LNCAP (cell line): Measurements from ENCODE around the gene PPP6C.

Experiments used
- CTCF ChIP-seq: fragments of 450-650 bp; IDR thresholded peaks from 2 replicates; pipeline ENCODE4 v1.5.1; 2017; ENCODE audit warnings: mild to moderate bottlenecking

The PPP6C gene

GRCh38 chr9:125161284-125161918, 28.2 kb downstream of the PPP6C start:
- TF ChIP-seq CTCF, result no peak

- no peak for TF ChIP-seq CTCF
These were observed 28.9 kb downstream of the PPP6C start for GRCh38 chr9:125160750-125161149.

GRCh38 chr9:125156551-125156950, 33.1 kb downstream of the PPP6C start:
- TF ChIP-seq CTCF, result no peak

- TF ChIP-seq CTCF, result no peak
These were observed 35.8 kb downstream of the PPP6C start for GRCh38 chr9:125153712-125154367.

- TF ChIP-seq CTCF, result no peak
These were observed 37.9 kb downstream of the PPP6C start for GRCh38 chr9:125151730-125152129.

GRCh38 chr9:125150349-125151245, 39.0 kb downstream of the PPP6C start:
- TF ChIP-seq CTCF, result no peak

- TF ChIP-seq CTCF, result no peak
These were observed 42.1 kb downstream of the PPP6C start for GRCh38 chr9:125147401-125147951.
